ENCODE data around the gene SNAPC4. TPM values are rescaled to one million over a fixed set of nuclear protein-coding genes. Genes with fewer than 3 reads are reported as not detected.

The SNAPC4 gene
- total RNA-seq, 1 experiment from 2014 or later: 10.8 TPM

- no peak overlapping the region for H3K27ac ChIP-seq (ENCODE audit: low read length)
- intact Hi-C loops (cut with micrococcal nuclease; ENCODE audit: unreplicated experiment) (no loop called here), in situ Hi-C loops (cut with HindIII; ENCODE audit: low pct_unique_long_range_greater_than_20kb, low sequenced_read_pairs) (no loop called here)
- H3K4me1 ChIP-seq (ENCODE audit: control insufficient read depth, insufficient read depth, low read length): no peaks in the 10 kb centered on the region
- H3K4me3 ChIP-seq (ENCODE audit: low read depth in 2 of 2, low read length in 2 of 2): no peak overlapping the region
- H3K27me3 ChIP-seq (ENCODE audit: control insufficient read depth, insufficient read depth, low read length): no peaks in the 10 kb centered on the region
- BruUV-seq (replicated peaks): no TSS peak
- H3K9me3 ChIP-seq (ENCODE audit: control insufficient read depth, insufficient read depth, low read depth, low read length): no peaks in the 10 kb centered on the region
- ATAC-seq (no peak; the same call in 1 of the 2 replicates), DNase-seq (ENCODE audit: low read depth, low spot score) (no peak)
- no peak for TF ChIP-seq SIN3A (IDR thresholded peaks at IDR 0.05; ENCODE audit: borderline replicate concordance, insufficient read depth, low read depth, low read length)
- no peak for TF ChIP-seq POLR2AphosphoS5 (IDR thresholded peaks at IDR 0.05; ENCODE audit: low read depth, low read length)
- no peaks in the 10 kb centered on the region; the same call in 1 of the 2 replicates for H3K36me3 ChIP-seq (ENCODE audit: control insufficient read depth, insufficient read depth, low read length)
- ChIA-PET POLR2A (no interaction called here), CTCF (no interaction called here)
These were observed 7.2 kb downstream of the SNAPC4 start for GRCh38 chr9:136392538-136393449.

- H3K27me3 ChIP-seq (ENCODE audit: control insufficient read depth, insufficient read depth, low read length): no peaks in the 10 kb centered on the region
- ChIA-PET CTCF (no interaction called here), POLR2A (no interaction called here)
- no TSS peak for BruUV-seq (replicated peaks)
- DNase-seq (ENCODE audit: low read depth, low spot score) (no peak), ATAC-seq (no peak)
- in situ Hi-C loops (cut with HindIII; ENCODE audit: low pct_unique_long_range_greater_than_20kb, low sequenced_read_pairs) (no loop called here), intact Hi-C loops (cut with micrococcal nuclease; ENCODE audit: unreplicated experiment) (no loop called here)
- no peak overlapping the region for H3K27ac ChIP-seq (ENCODE audit: low read length)
- no peaks in the 10 kb centered on the region for H3K4me1 ChIP-seq (ENCODE audit: control insufficient read depth, insufficient read depth, low read length)
- H3K9me3 ChIP-seq (ENCODE audit: control insufficient read depth, insufficient read depth, low read depth, low read length): no peaks in the 10 kb centered on the region
- TF ChIP-seq POLR2AphosphoS5 (IDR thresholded peaks at IDR 0.05; ENCODE audit: low read depth, low read length) (no peak), CTCF (IDR thresholded peaks at IDR 0.05) (no peak), SIN3A (IDR thresholded peaks at IDR 0.05; ENCODE audit: borderline replicate concordance, insufficient read depth, low read depth, low read length) (no peak), TCF7L2 (IDR thresholded peaks at IDR 0.05; ENCODE audit: low read depth, low read length) (no peak)
- TF ChIP-seq, protein P1, sequence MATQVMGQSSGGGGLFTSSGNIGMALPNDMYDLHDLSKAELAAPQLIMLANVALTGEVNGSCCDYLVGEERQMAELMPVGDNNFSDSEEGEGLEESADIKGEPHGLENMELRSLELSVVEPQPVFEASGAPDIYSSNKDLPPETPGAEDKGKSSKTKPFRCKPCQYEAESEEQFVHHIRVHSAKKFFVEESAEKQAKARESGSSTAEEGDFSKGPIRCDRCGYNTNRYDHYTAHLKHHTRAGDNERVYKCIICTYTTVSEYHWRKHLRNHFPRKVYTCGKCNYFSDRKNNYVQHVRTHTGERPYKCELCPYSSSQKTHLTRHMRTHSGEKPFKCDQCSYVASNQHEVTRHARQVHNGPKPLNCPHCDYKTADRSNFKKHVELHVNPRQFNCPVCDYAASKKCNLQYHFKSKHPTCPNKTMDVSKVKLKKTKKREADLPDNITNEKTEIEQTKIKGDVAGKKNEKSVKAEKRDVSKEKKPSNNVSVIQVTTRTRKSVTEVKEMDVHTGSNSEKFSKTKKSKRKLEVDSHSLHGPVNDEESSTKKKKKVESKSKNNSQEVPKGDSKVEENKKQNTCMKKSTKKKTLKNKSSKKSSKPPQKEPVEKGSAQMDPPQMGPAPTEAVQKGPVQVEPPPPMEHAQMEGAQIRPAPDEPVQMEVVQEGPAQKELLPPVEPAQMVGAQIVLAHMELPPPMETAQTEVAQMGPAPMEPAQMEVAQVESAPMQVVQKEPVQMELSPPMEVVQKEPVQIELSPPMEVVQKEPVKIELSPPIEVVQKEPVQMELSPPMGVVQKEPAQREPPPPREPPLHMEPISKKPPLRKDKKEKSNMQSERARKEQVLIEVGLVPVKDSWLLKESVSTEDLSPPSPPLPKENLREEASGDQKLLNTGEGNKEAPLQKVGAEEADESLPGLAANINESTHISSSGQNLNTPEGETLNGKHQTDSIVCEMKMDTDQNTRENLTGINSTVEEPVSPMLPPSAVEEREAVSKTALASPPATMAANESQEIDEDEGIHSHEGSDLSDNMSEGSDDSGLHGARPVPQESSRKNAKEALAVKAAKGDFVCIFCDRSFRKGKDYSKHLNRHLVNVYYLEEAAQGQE (IDR thresholded peaks at IDR 0.05; ENCODE audit: insufficient read depth in 1 of 2, low read depth in 2 of 2, low read length in 1 of 2): no peak
- H3K4me3 ChIP-seq (ENCODE audit: low read depth in 2 of 2, low read length in 2 of 2): no peak overlapping the region
- no peaks in the 10 kb centered on the region; the same call in 1 of the 2 replicates for H3K36me3 ChIP-seq (ENCODE audit: control insufficient read depth, insufficient read depth, low read length)
These were observed 8.0 kb downstream of the SNAPC4 start for GRCh38 chr9:136391737-136392537.
